Measurements from ENCODE around the gene MXD1.

MXD1 gene

DNA sequence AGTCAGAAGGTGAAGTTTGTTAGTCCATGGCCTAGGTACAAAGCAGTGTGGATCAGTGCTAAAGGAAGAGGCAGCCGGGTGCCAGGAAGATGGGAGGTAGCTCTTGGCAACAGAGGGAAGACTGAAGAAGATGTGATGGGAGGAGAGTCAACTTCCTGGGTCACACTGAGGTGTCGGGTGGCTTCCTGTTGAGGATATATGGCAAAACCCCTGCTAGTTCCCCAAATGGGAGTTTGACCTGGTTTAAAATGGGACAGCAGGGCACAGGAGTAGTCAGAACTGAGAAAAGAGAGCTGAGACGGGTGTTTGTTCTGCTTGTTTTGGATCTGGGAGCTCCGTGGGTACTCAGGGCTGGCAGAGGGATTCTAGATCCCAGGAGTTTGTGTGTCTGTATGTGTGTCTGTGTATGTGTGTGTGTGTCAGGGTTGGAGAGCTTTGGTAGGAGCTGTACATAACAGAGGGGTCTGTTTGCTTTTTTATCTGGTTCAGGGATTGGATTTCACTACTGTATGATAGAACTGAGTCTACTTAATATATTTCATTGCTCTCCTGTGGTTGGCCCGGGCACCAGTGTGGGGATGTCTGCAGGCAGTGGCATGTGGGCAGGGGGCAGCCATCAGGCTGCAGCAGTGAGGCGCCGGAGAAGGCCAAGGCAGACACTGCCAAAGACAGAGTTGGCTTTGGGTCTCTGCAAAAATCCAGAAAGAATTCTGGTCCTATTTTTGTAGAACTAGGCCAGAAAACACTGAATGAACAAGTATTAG lies 17.1 kb downstream of the MXD1 start:
- no peak for DNase-seq (ENCODE audit: low read depth, low spot score)

DNA sequence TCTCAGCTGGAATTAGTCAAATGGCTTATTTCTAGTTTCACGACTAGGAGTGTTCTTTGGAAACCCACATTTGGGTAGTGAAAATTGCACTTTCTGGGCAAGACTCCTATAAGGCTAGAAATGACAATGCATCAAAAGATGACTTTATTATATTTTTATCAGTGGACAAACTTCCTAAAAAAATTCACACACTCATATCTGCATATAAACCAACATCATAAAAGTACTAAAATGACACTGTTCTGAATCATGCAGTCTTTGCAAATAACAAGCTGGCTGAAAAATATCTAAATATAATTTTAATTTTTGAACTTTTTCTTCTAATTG lies 17.6 kb downstream of the MXD1 start:
- no peak overlapping the region for H3K4me3 ChIP-seq (ENCODE audit: low read length)
- no peak for DNase-seq (ENCODE audit: low read depth, low spot score)

More for the DNA sequence above, 17.1 kb downstream of the MXD1 start:
- no peak overlapping the region for H3K4me3 ChIP-seq (ENCODE audit: low read length)

DNA sequence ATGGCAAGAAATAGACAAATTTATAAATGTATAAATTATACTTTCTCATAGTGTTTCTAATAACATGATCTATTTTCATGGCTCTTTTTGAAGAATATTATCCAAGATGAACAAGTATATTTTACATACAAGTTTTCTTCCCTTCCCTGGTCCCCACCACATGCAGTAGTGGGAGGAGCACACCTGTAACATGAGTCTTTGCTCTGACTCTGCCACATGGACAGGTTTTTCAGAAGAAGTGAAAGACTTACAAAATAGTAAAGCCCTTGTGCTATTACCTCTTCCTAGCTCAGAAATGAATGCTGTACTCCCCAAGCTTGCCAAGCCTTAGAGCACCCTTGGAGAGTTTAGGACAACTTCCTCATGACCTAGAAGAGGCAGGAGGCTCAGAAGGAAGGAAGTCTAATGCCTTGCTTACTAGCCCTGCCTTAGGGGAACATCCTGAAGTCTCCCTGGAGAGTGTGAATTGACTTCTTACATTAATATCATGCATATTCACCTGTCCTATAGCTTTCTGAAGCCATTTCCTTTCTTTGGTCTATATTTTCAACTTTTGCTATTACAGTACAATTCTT lies 18.4 kb downstream of the MXD1 start:
- DNase-seq (ENCODE audit: low read depth, low spot score), result no peak
- no peak overlapping the region for H3K4me3 ChIP-seq (ENCODE audit: low read length)

DNA sequence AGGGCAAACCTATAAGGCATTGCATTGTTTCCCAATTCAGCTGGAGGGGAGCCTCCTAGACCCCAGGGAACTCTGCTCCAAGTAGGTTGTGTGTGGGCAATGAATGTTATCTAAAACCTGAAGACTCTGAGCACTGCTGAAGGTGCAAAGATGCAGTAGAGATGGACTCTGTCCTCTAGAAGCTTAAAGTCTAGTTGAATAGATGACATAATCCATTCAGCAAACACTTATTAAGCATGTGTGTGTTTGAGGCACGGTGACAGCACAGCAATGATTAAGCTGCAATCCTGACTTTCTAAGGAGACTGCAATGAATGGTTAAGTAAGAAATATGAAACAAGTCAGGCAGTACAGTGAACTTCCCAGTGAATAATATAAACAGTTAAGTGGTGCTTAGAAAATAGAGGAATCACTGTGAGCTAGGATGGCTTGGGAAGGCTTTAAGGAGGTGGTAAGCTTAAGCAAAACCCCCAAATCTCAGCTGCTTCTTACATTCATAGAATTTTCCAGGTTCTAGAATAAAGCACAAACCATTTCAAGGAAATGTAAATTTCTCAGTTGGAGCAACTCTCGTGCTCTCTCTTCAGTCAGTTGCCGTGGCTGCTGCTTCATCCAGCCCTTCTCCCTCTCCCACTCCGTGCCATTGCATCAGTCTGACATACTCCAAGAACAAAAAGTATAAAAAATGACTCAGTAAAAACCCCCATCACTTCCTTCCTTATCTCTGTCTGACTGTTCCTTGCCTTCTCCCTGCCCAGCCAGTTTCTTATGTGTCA lies 19.1 kb downstream of the MXD1 start:
- no peak overlapping the region for H3K4me3 ChIP-seq (ENCODE audit: low read length)
- DNase-seq (ENCODE audit: low read depth, low spot score), result no peak

DNA sequence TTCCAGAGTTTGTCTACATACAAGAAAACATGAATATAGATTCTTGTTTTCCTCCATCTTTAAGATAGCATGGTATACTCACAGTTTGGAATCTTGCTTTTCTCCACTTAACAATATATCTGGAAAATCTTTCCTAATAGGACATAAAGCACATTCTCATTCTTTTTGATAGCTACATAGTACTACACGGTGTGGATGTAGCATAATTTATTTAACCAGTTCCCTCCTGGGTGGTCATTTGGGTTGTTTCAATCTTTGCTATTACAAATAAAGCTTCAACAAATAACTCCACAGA lies 19.7 kb downstream of the MXD1 start:
- no peak for DNase-seq (ENCODE audit: low read depth, low spot score)
- H3K4me3 ChIP-seq (ENCODE audit: low read length), result no peak overlapping the region

DNA sequence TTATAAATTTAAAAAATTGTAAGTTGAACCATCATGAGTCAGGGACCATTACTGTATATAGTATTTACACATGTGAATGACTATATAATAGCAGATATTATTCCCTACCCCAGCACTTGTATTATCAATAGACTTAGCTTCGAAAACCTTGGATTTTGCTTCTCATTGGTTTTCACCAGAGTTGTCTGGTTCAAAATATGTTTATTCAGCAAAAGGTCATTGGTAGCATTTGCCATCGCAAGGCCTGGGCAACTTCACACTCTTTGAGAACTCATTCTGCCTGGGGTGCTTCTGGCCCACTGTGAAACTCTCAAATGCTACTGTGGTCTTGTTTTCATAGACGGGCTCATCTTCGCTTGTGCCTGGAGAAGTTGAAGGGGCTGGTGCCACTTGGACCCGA lies 20.1 kb downstream of the MXD1 start:
- no peak for DNase-seq (ENCODE audit: low read depth, low spot score)

DNA sequence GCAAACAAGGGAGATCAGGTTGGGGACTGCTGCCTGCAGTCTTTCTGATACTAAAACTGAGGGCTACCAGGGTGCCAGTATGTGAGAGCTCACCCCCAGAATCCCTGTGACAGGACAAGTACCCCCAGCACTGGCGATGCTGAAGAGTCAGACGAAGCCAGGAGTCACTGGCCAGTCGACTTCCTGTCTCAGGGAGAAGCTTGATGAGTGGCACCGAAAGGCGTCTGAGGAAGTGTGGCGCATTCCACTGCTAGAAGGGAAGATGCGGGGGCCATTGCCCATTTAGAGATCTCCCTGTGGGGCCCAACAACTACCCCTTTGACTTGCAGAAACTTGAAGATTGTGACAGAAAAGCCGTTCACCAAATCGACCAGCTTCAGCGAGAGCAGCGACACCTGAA lies 22.0 kb downstream of the MXD1 start:
- H3K4me3 ChIP-seq (ENCODE audit: low read length), result no peak overlapping the region
- DNase-seq (ENCODE audit: low read depth, low spot score), result no peak

More for the DNA sequence above, 20.1 kb downstream of the MXD1 start:
- H3K4me3 ChIP-seq (ENCODE audit: low read length), result no peak overlapping the region

DNA sequence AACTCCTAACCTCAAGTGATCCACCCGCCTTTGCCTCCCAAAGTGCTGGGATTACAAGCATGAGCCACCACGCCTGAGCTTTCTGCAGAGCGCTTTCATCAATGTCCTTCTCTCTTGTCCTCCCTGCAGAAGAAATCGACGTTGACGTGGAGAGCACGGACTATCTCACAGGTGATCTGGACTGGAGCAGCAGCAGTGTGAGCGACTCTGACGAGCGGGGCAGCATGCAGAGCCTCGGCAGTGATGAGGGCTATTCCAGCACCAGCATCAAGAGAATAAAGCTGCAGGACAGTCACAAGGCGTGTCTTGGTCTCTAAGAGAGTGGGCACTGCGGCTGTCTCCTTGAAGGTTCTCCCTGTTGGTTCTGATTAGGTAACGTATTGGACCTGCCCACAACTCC lies 23.1 kb downstream of the MXD1 start:
- no peak for DNase-seq (ENCODE audit: low read depth, low spot score)
- H3K4me3 ChIP-seq (ENCODE audit: low read length), result no peak overlapping the region

DNA sequence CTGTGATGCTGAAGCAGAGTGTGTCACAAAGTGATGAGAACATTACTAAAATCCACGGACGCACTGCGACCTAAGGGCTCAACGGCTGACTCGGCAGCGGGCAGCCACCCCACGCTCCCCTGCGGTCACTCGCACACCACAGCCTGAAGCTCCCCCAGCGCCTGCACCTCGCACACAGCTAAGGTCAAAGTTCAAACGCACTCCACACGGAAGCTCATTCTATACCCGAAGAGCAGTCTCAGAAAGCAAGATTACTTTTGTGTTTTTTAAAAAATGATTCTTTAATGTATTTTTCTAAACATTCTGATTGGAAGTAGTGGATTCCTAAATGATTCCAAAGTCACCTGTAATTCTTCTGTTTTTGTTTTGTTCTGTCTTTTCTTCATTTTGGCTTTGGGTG lies 24.8 kb downstream of the MXD1 start:
- no peak for DNase-seq (ENCODE audit: low read depth, low spot score)
- no peak overlapping the region for H3K4me3 ChIP-seq (ENCODE audit: low read length)

DNA sequence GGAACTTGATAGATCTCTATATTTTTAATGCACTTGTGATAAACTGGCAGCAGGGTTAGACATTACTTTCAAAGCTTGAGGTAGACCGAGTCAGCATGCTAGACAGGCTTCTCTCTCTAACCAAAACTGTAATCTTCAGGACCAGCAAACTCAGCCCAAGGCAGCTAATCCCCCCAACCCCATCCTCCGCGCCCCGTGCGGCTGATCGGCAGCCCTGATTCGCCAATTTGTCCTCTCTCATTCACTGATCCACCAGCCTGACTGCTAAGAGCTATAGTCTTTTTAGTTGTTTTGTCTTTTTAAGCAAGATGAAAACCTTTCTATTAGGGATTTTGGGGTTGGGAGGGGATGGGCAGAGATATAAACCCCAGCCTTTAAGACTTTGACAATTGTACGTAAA lies 25.8 kb downstream of the MXD1 start:
- DNase-seq (ENCODE audit: low read depth, low spot score), result no peak
- H3K4me3 ChIP-seq (ENCODE audit: low read length), result no peak overlapping the region

DNA sequence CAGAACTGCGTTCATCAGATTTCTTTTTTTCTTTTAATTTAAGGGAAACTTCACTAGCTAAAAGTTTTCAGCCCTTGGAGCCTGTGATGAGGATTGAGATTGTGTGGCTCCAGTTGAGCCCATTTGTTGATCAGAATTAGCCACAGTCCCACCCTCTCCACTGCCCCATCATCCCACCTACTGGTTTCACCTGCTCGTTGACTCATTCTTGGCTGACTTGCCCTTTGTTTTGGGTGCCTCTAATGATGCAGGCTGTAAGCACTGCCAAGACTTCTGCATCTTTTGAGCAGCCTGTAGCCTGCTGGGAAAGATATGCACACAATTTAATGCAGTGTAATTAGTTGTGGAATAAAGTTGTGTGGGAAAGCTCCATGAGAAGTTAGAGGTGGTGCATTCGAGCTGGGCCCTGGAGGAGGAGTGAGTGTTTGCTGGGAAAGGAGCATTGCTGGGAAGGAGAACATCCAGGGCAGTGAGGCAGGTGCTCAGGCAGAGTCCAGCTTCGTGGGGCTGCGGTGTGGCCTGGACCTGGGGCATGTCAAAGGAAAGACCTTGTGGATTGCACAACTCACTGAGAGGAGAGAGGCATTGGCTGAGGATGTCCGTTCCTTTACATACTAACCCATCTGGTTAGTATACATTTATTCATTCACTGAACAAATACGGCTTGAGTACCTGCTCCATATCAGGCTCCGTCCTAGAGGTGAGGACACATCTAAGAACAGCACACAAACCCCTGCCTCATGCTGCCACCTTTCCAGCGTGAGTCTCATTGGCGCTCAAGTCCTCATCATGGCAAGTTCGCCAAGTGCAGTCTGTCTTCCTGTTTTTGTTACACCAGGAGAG lies 28.3 kb downstream of the MXD1 start:
- no peak overlapping the region for H3K4me3 ChIP-seq (ENCODE audit: low read length)
- DNase-seq (ENCODE audit: low read depth, low spot score), result no peak

DNA sequence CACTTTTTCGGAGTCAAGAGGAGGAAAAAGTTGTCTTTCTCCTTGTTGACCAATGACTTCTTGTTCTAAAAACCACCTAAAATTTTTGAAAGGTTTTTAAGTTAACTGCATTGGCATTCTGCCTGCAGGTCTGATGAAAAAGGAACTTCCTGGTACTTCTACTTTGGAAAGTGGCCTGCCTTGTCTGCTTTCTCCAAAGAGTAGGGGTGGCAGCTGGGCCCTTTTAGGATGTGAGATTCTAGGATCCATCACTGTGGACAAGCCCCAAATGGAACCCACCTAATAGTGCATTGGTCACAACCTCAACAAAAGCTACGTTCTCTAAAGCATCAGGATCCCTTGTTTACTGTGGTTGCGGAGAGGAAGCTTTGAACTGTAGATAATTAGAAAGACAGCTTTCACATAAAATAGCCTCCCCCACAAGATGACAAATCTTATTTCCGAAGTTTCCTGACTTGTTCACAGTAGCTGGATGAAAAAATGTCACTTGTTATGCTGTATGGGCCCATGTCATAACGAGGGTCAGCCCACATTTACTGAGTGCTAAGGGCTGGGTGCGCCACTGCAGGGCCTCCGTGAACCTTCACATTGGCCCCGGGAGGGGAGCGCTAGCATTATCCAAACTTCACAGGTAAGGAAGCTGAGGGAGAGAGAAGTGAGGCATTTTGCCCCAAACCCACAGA lies 29.1 kb downstream of the MXD1 start:
- peak; percentile 9 for DNase-seq (ENCODE audit: low read depth, low spot score)
- H3K4me3 ChIP-seq (ENCODE audit: low read length), result no peak overlapping the region

DNA sequence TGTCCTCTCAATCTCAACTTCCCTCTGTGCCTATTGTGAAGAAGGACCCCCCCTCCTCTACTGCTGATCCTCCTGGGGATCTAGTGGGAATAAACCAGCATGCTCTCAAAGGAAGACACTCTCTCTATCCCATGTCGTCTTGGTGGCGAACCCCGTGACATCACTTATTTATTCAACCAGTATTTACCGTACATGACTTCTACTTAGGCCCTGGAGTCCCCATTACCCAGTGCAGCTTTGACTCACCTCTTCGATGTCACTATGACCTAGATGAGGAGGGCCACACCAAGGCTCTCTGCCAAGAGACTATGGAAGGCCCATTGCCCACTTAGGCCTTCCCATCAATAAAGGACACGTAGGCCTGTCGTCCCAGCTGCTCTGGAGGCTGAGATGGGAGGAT lies 29.8 kb downstream of the MXD1 start:
- no peak overlapping the region for H3K4me3 ChIP-seq (ENCODE audit: low read length)
- no peak for DNase-seq (ENCODE audit: low read depth, low spot score)

DNA sequence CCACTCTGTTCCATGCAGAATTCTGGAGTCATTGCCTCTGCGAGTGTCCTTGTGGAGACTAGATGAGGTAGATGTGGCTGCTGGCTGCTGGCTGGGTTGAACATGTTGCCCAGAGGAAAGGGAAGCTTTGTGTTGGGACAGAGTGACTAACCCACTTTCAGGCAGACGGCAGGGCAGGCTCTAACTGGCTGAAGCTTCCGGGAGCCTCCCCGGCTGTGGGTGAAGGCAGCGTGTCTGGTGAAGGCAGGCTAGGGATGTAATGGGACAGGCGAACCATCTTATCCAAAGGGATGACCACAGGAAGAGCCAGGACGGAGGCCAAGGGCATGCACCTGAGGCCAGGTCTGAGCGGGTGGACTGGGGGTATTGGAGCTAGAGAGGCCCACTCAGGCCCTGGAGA lies 30.5 kb downstream of the MXD1 start:
- no peak overlapping the region for H3K4me3 ChIP-seq (ENCODE audit: low read length)
- no peak for DNase-seq (ENCODE audit: low read depth, low spot score)

DNA sequence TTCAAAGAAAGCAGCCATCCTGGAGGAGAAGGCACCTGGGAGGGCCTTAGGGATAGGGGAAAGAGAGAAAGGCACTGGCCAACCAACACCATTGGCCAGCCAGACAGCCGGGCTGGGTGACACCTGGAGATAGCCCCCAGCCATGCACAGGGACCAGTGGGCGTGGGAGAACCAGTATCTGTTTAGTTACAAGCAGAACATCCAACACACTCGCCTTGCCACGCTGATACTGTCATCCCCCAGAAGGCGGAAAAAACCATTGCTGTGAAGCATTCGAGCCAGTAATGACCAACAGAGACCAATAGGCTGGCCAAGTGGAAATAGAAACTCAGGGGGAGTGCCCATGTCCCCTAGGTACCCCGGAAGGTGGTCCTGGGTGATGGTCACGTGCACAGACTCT lies 31.0 kb downstream of the MXD1 start:
- no peak overlapping the region for H3K4me3 ChIP-seq (ENCODE audit: low read length)
- no peak for DNase-seq (ENCODE audit: low read depth, low spot score)

DNA sequence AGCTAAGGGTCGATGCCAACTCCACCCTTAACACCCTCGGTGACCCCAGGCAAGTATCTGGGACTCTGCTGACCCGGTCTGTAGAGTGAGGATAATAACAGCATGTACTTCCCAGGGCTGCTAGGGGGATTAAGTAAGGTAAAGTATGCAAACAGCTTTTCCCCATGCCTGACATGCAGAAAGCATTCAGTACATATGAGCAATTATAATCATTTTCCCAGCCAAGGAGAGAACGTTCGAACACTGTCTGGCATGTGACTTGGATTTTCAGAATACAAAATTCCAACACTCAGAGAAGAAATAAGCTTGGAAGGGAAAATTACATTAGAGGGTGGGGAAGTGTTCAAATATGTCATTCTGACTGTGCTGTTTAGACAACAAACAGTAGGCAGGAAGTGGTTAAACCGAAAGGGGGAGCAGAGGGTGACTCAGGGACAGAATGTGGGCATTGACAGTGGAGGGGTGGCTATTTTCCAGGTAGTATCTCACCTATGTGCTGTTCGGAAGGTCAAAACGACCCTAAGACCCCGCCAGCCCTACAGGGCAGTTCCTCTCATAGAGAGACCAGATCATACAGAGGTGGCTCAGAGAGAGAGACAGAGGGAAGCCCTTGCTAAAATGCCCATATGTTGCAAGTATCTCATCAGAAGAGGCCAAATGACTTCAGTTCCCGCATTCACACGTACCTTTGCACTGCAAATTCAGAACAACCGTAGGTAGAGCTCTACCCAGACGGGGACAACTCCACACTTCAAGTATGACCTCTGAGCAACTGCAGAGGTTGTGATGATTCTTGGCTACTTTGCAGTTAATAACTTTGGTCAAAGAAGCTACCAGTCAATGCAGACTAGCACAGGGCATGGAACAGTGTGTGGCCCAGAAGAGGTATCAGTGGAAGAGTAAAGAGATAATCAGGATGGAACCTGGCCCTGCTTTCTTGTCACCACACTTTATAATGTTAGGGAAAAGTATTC lies 31.7 kb downstream of the MXD1 start:
- H3K4me3 ChIP-seq (ENCODE audit: low read length), result peak overlapping the region; percentile 11
- peak; percentile 77 for DNase-seq (ENCODE audit: low read depth, low spot score)

DNA sequence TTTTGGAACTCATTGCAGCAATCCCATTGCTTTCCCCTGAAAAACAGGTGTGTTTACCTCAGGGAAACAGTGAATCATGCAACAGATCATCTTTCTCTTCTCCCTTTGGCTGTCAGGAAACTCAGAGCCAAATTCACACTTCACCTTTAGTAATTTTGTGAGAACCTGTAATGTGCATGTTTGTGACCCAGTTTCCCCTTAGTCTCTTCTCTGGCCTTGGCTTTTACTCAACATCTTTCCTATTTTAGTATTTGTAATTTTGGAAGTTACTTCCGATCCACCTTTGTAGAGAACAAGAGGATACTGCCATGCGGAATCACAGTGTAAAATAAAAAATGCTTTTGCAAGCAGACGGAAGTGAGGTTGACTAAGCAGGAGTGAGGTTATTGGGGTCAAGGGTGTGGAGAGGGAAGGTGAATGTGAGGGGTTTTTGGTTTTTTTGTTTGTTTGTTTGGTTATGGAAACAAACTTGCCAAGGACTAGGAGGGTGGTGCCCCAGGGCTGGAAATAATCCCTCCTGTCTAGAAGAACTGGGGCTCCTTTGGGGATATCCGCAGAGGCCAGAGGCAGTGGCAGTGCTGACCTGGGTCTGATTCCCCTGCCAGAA lies 32.5 kb downstream of the MXD1 start:
- DNase-seq (ENCODE audit: low read depth, low spot score), result no peak

More for the DNA sequence above, 32.5 kb downstream of the MXD1 start:
- H3K4me3 ChIP-seq (ENCODE audit: low read length), result no peak overlapping the region
